Limb (tissue), 2 donors: ENCODE measurements around the gene TGFB1.

ENCODE experiments used
- DNase-seq, 2 donors: peaks; one replicate each; pipeline ENCODE4 v3.0.0-alpha.2; 2016; ENCODE audit errors: extremely low spot score in 2 of 2

Gene TGFB1

DNA sequence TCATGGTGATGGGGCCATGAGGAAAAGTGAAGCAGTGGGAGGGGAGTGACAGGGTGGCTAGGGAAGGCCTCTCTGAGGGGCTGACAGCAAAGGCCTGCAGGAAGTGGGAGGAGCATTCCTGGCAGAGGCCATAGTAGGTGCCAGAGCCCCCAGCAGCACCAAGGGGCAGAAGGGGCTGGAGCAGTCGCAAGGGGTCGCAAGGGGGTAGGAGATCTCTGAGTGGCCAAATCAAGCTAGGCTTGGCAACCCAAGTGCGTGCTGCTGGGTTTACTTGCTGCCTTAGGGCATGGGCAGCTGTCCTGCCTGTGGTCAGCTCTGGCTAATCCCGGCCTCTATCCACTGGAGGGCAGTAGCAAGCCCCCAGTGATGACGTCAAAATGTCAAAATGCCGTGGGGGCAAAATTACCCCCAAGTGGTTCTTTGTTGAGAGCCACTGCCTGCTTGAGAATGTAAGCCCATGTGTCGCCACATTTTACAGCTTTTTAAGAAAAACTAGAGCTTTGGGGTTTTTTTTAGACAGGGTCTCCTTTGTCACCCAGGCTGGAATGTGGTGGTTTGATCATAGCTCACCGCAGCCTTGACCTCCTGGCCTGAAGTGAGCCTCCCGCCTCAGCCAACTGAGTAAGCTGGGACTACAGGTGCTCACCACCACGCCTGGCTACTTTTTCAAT is 32.0 kb downstream of the TGFB1 start:
- no peak for DNase-seq

DNA sequence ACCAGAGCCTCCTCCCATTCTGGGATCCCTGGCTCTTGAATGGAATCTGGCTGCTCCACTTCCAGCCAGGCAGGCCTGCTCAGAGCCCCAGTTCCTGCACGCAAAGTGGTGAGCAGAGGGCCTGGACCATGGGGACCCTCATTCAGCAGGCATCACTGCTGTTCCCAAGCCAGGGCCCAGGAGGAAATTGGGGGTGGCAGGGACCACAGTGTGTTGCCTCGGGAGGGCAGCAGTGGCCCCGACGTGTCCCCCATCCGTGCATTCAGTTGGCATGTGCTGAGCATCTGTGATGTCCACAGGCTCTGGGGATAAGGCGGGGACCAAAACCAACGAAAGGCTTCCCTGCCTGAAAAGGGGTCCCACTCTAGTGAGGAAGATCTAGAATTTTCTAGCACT is 32.5 kb downstream of the TGFB1 start:
- DNase-seq: no peak

DNA sequence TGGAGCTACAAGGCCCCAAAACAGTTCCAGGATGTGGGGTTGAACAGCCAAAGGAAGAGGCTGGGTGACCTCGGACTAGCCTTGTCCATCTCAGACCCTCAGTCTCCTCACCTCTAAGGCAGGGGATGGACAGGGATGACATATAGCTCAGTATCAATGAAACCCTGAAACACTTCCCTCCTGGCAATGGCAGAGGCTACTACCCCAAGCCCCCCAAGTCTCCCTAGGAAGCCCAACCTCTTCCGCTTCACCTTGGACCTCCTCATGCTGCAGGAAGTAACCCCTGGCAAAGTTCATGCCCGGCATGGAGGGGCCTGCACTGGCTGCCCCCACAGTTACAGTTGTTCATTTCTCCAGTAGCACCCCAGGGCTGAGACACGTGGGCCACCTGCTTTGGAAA is 33.2 kb downstream of the TGFB1 start:
- DNase-seq: no peak

DNA sequence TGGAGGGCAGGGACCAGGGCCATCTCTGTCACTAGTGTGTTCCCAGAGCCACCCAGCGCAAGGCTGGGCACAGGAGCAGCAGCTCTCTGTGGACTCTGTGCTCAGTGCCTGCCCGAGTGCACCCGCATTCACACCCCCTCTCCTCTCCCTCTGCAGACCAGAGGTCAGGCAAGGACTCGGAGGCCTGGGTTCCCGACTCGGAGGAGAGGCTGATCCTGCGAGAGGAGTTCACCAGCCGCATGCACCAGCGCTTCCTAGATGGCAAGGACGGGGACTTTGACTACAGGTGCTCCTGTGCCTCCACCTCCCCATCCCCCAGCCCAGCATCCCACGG is 33.6 kb downstream of the TGFB1 start:
- DNase-seq: no peak

DNA sequence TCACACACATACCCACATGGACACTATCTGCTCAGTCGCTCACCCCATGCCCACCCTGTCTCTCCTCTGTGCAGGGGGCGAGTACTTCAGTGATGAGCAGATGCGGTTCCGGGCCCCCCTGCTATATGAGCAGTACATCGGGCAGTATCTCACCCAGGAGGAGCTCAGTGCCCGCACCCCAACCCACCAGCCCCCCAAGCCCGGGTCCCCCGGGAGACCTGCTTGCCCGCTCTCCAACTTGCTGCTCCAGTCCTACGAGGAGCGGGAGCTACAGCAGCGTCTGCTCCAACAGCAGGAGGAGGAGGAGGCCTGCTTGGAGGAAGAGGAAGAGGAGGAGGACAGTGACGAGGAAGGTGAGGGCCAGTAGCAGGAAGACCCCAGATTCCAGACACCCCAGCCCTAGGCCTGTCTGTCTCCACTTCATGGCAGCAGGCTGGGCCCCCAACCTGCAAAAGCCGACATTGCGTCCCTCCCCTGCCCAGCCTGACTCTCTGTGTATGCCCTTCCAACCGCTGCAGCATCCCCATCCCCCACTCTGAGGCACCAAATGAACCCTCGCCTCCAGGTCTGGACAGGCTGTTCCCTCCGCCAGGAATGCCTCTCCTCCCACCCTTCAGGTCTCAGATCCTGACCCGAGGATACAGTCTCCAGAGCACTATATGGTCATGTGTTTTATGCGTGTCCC is 34.1 kb downstream of the TGFB1 start:
- no peak for DNase-seq

DNA sequence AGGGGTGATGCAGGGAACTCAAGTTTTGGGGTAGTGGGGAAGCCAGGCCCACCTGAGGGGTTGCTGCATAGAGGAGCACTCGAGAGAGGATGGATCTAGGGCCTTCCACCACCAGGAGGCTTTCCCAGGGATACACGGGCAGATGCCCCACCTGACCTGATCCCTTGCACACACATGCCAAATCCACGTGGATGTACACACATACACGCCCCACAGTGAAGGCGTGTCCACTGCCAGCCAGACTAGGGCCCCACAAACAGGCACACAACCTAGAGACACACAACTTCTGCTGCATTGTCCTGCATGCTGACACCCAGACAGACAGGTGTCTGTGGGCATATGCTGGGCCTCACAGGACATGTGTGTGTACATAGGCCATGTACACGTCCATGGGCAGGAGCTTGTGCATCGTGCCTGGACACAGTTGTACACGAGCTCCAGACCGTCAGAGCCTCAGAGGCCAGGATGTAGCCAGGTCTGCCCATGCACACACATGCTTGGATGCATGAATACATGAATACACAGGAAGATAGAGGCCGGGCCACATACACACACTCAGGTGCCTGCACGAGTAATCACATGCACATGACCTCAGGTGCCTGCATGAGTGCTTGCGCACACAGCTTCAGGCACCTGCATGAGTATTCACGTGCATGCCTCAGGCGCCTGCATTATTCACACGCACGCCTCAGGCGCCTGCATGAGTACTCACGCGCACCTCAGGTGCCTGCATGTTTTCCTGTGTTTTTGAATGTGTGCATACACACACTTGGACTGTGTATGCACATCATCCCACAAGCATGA is 34.8 kb downstream of the TGFB1 start:
- DNase-seq: no peak

DNA sequence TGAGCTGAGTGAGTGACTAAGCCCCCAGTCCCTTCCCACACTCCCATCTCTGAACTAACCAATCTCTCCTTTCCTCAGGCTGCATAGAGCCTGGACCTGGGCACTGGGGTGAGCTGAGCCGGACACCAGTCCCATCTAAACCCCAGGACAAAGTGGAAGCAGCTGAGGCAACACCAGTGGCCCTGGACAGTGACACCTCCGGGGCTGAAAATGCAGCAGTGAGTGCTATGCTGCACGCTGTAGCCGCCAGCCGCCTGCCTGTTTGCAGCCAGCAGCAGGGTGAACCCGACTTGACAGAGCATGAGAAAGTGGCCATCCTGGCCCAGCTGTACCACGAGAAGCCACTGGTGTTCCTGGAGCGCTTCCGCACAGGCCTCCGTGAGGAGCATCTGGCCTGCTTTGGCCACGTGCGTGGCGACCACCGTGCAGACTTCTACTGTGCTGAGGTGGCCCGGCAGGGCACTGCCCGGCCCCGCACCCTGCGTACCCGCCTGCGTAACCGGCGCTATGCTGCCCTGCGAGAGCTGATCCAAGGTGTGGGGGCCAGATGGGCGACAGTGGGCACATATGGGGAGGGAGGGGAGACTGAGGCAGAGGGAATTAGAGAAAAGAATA is 37.3 kb downstream of the TGFB1 start:
- no peak for DNase-seq

DNA sequence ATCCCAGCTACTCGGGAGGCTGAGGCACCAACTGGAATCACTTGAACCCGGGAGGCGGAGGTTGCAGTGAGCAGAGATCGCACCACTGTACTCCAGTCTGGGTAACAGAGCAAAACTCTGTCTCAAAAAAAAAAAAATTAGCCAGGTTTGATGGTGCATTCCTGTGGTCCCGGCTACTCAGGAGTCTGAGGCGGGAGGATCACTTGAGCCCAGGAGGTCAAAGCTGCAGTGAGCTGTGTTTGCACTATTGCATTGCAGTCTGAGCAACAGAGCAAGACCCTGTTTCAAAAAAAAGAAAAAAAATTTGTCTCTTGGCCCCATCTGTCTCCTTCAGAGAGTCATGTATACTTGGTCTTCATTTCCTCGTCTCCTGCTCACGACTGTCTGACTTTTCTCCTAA is 42.1 kb downstream of the TGFB1 start:
- no peak for DNase-seq

DNA sequence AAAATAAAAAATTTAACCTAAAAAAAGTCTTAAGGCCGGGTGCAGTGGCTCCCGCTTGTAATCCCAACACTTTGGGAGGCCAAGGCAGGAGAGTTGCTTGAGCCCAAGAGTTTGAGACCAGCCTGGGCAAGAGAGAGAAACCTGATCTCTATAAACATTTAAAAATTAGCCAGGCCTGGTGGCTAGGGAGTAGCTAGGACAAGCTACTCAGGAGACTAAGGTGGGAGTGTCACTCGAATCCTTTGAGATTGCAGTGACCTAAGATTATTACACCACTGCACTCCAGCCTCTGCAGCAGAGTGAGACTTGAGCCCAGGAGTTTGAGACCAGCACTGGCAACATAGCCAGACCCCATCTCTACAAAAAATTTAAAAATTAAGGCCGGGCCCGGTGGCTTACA is 42.6 kb downstream of the TGFB1 start:
- no peak for DNase-seq

DNA sequence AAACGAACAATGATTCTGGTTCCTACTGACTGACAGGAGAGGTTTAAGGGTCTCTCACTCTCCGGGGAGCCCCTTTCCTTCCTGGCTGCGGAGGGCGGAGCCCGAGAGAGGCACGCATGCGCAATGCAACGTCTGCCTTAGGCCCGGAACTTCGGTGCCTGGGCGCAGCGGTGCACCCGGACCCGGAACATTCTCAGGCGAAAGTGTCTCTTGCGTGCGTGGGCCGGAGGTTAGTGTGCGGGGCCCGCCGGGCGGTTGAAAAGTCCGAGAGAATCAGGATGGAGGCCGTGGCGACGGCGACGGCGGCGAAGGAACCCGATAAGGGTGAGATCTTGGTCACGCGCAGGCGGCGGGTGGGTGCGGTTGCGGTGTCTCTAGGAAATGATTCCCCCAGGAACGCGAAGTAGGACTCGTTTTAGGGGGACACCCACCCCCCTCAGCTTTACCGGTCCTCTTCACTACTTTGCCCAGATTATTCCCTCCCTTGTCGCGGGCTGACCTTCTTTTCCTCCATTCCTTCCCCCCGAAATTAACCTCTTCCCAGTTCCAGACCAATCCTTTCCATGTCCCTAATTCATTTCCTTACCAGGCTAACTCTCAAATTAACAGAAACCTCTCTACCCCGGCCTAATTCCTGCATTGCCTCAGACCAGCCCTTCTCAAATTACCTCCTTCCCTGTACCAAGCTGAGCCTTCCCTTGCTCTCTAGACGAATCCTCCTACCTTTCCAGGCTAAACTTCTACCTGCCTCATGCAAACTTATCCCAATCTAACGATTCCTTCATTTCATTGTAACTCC is 43.5 kb downstream of the TGFB1 start, which contains the start of gene CCDC97:
CCDC97 (plus strand) TSS at position 140 of the 799 bp plus-strand sequence; CDS start at position 279, 139 bp downstream.
- DNase-seq: peak; percentile 92 to 94

DNA sequence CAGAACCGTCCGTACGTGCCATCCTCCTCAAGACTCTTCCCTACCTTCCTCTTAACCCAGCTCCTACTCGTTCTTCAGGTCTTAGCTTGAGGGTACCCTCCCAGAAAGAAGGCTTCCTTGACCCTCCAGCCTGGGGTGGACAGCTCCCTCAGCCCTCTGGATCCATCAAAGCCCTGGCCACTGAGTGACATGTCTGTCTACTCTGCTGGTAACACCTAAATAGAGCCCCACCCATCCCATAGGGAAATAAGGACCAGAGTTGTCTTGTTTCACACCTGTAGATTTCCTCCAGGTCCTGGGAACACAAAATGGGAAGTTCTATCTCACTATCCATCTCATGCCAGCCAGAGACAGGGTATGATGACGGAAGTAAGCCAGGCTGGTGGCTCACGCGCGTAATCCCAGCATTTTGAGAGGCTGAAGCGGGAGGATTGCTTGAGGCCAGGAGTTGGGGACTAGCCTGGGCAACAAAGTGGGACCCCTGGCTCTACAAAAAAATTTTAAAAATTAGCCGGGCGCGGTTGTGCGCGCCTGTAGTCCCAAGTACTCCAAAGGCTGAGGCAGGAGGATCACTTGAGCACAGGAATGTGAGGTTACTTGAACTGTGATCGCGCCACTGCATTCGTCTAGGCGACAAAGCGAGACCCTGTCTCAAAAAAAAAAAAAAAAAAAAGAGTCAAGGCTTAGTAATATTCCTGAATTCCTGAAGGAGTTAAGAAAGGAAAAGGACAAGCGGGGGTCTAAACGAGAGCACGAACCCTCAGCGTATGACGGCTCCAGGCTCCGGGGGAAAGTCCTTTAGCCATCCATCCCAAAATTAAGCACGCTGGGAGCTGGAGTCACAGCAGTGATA is 44.3 kb downstream of the TGFB1 start:
- DNase-seq: no peak

DNA sequence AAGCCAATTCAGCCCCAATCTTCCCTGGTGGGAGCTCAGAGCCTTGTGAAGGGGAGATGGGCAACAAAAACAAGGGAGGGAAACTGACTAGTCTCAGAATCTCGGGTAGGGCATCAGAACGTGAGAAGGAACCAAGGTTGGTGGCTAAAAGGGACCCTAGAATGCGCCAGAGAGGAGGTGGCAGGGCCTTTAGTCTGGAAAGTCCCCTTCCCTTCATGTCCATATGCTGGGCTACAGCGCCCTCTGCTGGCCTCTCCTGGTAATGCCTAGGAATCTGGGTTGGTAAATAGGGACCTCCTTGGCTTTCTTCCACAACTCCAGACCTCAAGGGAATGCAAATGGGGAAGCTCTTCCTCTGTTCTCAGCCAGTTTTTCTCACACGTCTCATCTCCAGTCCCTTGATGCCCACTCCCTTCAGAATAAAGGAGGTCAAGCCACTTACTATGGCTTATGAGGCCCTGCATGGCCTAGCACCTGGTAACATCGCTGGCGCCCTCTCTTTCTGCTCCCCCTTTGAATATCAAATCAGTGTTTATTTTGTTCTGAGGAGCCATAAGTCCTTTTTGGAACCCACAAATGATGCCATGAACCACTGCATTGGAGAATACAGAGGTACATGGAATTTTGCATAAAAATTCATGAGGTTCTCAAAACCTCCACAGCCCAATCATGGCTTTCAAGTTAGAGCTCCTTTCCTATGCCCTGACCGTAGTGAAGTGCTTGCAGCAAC is 45.1 kb downstream of the TGFB1 start:
- DNase-seq: peak; percentile 84 to 93

DNA sequence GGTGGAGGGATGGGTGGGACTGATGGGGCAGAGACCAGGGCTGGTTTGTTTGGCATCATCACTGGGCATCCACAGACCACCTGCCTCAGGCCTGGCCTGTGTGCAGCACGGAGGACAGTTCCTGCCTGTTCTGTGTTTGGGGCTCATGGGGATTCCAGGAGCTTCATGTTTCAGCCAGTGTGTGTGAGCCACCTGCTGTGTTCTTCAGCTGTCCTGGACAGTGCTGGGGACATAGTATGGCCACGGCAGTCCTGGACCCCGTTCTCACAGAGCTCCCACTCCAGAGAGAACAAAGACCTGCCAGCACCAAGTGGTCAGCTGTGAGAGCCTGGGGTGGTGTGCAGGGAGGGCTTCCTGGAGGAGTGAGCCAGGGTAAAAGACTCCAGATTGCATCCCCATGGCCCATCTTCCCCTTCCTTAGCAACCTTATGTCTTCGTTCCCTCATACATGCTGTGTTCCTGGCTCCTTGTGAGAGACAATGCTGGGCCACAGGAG is 45.7 kb downstream of the TGFB1 start:
- no peak for DNase-seq

DNA sequence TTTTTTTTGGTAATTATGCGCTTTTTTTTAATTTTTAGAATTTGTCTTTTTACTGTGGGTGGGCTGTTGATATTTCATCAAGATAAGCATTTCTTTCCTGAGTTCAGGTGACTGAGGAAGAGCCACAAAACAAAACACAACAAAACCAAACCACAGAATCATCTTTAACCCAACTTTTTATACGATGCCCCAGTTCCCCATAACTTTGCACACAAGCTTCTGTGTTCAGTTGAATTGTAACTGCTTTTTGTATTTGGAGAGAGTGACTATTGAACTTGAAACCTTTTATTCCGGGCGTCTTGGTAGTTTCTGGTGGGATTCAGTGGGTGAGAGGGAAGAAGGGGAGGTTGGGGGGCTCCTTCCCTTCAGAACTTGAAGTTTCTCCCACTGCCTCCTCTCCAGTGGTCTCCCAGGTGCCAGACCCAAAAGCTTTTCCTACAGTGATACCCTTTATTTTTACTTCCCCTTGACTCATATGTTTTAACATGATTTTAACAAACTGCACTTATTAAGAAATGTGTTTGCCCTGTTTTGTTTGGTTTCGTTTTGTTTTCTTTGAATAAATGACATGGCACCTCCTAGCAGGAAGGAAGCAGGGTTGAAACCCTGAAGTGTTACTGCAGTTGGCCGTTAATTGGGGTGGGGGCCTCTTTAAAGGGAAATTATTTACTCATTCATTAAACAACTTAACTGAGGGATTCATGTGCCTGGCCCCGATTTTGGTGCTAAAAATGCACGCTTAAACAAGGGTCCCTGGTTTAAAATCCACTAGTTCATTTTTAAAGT is 46.4 kb downstream of the TGFB1 start:
- DNase-seq: no peak

DNA sequence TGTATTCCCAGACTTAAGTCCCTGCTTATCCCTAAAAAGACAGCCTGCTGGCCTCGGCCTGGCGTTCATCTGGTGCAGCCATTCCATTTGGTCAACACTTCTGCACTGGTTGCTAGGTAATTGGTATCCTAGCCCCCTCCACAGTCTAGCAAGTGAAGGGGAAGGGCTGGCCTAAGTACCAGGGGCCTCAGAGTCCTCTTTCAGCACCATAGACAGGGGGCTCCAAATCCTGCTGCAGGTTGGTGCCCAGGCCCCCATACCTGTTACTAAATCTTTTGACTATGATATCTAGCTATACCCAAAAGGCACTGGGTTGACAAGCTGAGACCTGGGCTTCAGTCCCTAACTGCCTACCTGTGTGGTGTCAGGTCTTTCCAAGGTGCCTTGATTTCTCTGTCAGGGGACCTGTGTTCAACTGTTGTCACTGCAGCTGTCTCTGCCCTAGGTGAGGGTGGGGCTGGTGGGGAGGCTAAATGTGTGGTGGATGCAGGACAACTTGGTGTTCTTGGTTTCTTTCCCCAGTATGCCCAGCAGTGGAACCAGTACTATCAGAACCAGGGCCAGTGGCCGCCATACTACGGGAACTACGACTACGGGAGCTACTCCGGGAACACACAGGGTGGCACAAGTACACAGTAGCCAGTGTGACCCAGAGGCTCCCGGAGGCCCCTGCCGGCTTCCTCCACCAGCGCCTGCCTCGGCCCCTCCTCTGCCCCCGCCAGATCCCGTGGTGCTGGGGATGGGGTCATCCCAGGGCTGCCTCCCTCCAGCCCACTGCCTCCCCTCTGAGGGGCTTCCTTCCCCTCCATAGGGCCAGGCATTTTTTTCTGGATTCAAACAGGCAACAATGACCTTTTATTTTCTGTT is 47.6 kb downstream of the TGFB1 start:
- DNase-seq: no peak

DNA sequence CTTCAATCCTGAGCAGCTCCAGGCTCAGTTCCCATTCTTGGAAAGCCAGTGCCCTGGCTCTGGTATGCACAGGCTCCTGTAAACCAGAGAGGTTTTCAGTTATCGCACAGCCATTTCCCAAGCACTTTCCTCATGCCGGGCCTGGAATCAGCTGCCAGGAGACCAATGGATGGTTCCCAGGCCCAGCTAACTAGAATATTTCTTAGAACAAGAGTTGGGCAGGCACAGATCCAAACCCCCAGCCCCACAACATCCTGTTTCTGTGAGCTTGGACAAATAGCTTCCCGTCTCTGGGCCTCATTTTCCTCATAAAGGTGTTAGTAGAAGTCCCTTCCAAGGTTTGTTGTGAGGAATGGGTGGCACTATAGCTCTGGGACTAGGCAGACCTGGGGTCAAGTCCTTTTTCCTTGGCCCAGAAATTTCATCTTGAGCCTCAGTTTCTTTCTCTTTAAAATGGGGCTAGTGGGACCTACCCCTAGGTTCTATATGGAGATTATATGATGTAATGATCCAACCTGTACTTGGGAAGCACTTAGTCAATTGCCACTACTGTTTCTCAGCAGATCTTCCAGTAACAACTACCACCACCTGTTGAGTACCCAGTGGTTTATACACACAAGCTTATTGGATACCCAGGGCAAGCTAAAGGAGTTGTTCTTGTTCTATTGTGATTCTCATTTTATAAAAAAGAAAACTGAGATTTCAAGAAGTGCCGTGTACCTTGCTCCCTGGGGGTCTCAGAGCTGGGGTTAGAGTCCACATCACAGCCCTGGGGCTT is 48.8 kb downstream of the TGFB1 start:
- no peak for DNase-seq

DNA sequence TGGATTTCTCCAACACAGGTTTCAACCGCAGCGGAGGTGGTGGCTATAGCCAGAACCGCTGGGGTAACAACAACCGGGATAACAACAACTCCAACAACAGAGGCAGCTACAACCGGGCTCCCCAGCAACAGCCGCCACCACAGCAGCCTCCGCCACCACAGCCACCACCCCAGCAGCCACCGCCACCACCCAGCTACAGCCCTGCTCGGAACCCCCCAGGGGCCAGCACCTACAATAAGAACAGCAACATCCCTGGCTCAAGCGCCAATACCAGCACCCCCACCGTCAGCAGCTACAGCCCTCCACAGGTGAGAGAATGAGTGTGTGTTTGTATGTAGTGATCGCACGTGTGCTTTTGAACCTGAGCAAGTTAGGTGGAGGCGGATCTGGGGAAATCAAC is 49.8 kb downstream of the TGFB1 start:
- no peak for DNase-seq
